Heart right ventricle (tissue), 16 donors: ENCODE results near the gene BTN2A1. TPM values are rescaled to one million over a fixed set of nuclear protein-coding genes. Genes with fewer than 3 reads are reported as not detected.
A peak's percentile ranks its signal among the peaks of the same experiment; 100 is the strongest.
"Not testable (repeated sequence)": the region's sequence is repeated elsewhere in the genome, so short reads cannot be mapped to it uniquely, and the experiment has no call there.

Source experiments
- ATAC-seq, 8 donors: fragments of 200-7000 bp; cut with Tn5 transposase; one replicate each; pipeline ENCODE4 v1.9.1; 2020; ENCODE audit warnings: mild to moderate bottlenecking in 8 of 8, moderate library complexity in 8 of 8, moderate number of reproducible peaks in 1 of 8
- DNase-seq, 2 donors: peaks; one replicate each; pipeline ENCODE4 v3.0.0-alpha.2; 2020
- H3K27ac ChIP-seq, 10 donors: fragments of 200-600 bp; sonication (generic) in 2 of 10; one replicate each; pipeline versions ENCODE4 v1.5.0 to v1.8.0; 2020 to 2022; ENCODE audit warnings: mild to moderate bottlenecking in 3 of 10
- H3K27me3 ChIP-seq, 7 donors: fragments of 200-600 bp; one replicate each; pipeline ENCODE4 v1.8.0; 2021 to 2022; ENCODE audit warnings: mild to moderate bottlenecking in 2 of 7
- H3K36me3 ChIP-seq, 9 donors: fragments of 200-600 bp; sonication (generic) in 1 of 9; one replicate each; pipeline versions ENCODE4 v1.5.0 to v1.8.0; 2020 to 2022; ENCODE audit warnings: mild to moderate bottlenecking in 2 of 9
- H3K4me1 ChIP-seq, 9 donors: fragments of 200-600 bp; sonication (generic) in 1 of 9; one replicate each; pipeline versions ENCODE4 v1.5.0 to v1.8.0; 2020 to 2022; ENCODE audit warnings: mild to moderate bottlenecking in 4 of 9
- H3K4me3 ChIP-seq, 10 donors: fragments of 200-600 bp; sonication (generic) in 2 of 10; one replicate each; pipeline versions ENCODE4 v1.5.0 to v1.8.0; 2020 to 2022; ENCODE audit warnings: mild to moderate bottlenecking in 7 of 10, moderate library complexity in 2 of 10
- H3K9me3 ChIP-seq, 11 donors: fragments of 200-600 bp in 10 of 11; sonication (generic) in 2 of 11; one replicate each; pipeline versions ENCODE4 v1.5.0 to v1.8.0; 2013 to 2022; ENCODE audit warnings: mild to moderate bottlenecking in 2 of 11, control low read depth in 1 of 11, moderate library complexity in 1 of 11
- CTCF ChIP-seq, 9 donors: fragments of 200-600 bp; sonication (generic) in 2 of 9; IDR thresholded peaks; one replicate each; pipeline versions ENCODE4 v1.5.0 to v1.8.0; 2021 to 2022; ENCODE audit warnings: antibody characterized with exemption in 9 of 9, mild to moderate bottlenecking in 5 of 9, moderate library complexity in 1 of 9
- WGBS, 2 donors: extraction: QIAGEN DNeasy Blood & Tissue Kit; methylation state at CpG; one replicate each; pipeline ENCODE4 v1.1.7; 2013; ENCODE audit warnings: inconsistent platforms in 1 of 2; 5-methylcytosine and 5-hydroxymethylcytosine counted together
- intact Hi-C, 10 donors: fragments of 100-400 bp; cut with DNase I; formaldehyde crosslinking; loops; one replicate each; pipeline versions ENCODE4 v1.11.1 to v1.14.2; 2022
- polyA plus RNA-seq, 2 donors: library from polyadenylated mRNA; stranded (reverse); fragments of 200-250 nt; gene quantifications; one replicate each; pipeline ENCODE4 v1.2.3, GENCODE V29; 2013
- total RNA-seq, 10 donors: library from RNA; stranded (reverse); fragmentation: NEBNext Ultra II Directional in 3 of 10; extraction: Animal tissue kit (Norgen Biotek cat#: 25700) in 3 of 10; gene quantifications; one replicate each; pipeline versions ENCODE4 v1.2.1 to v1.2.4, GENCODE V29; 2021 to 2023
- donor health status: Arrhythmogenic right ventricular cardiomyopathy.
- donor health status: ischemic (EF 13 %, LVEDD 7.1; RV severe dilation, severe dysfunction).
- donor health status: healthy with polysubstance abuse.
- donor health status: DM: no; HTN: yes; CAD: no.
- donor health status: DM: no; HTN: no; CAD: no.
- donor health status: ischemic (EF 25% LVEDD 6.9; RV normal size, moderate dysfunction).
- donor health status: ischemic (EF 25% LVEDD 5.7; RV mildly dilated, moderate dysfunction).
- donor health status: healthy.
- donor health status: DM: yes; HTN: yes; CAD: no.
- donor health status: Ischemic cardiomyopathy.
- donor health status: ischemic (EF 35%, LVEDD 5.7; RV mildly dilated, moderate dysfunction).
- donor health status: nonischemic (EF 11% LVEDD 7.7; RV severe dilation, severe dysfunction).
- donor health status: DM: yes; HTN: yes; CAD: no.
- donor health status: PGD.
- donor health status: ischemic (EF 29% LVEDD 5.4; RV normal size, mild dysfunction).
- donor health status: nonischemic (EF 23%, LVEDD 6.1; RV moderate dilation, normal function).

The BTN2A1 gene
- total and polyA plus RNA-seq, 12 donors = 9.7 to 19.9 (median 15.5) TPM

DNA sequence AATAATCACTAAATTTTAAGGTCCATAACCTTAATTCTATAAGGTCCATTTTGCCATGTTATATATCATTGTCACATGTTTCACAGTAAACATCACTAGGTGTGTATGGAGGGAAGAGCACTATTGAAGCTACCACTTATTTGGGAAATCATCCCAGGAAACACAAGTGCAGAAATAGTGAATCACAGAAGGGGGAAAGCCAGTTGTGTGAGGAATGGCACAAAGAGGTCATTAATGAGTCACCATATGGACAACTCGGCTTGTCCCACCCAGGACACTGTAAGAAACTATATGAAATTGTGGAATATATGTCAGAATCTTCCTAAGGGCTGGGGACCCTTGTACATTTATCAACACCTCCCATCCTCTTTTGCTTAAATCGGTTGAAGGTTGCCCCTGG is 42.0 kb upstream of the BTN2A1 start:
- Histone ChIP-seq H3K4me1 (peaks cover 0 to 9% (median 4%) of the 10 kb centered on the region in 9 donors), H3K27me3 (no peaks in the 10 kb centered on the region), H3K9me3 (peaks cover 0 to 21% (median 0%) of the 10 kb centered on the region in 11 donors), H3K27ac (no peak overlapping the region), H3K4me3 (no peak overlapping the region), H3K36me3 (peaks cover 0 to 45% (median 8%) of the 10 kb centered on the region in 9 donors)
- intact Hi-C loops = no loop called here
- DNase-seq (no peak), ATAC-seq (no peak)
- WGBS, 2 donors = 93 to 94% methylated on average over 2 of the region's 2 CpGs
- TF ChIP-seq CTCF (IDR thresholded peaks at IDR 0.05) = no peak

GRCh38 chr6:26416288-26416687 is 41.5 kb upstream of the BTN2A1 start:
- DNase-seq = no peak
- TF ChIP-seq CTCF (IDR thresholded peaks at IDR 0.05) = no peak

GRCh38 chr6:26418077-26418476 is 39.7 kb upstream of the BTN2A1 start:
- peaks cover 0 to 22% (median 0%) of the 10 kb centered on the region in 9 donors for H3K36me3 ChIP-seq
- H3K4me1 ChIP-seq = peaks cover 0 to 23% (median 15%) of the 10 kb centered on the region in 9 donors
- H3K27ac ChIP-seq, H3K27me3 ChIP-seq, ATAC-seq, H3K4me3 ChIP-seq, intact Hi-C loops, DNase-seq: not testable (repeated sequence)
- 99% methylated on average over 2 of the region's 2 CpGs for WGBS, 2 donors
- peaks cover 0 to 21% (median 0%) of the 10 kb centered on the region in 11 donors for H3K9me3 ChIP-seq

More at GRCh38 chr6:26416288-26416687, 41.5 kb upstream of the BTN2A1 start:
- no peak for ATAC-seq
- H3K36me3 ChIP-seq = peaks cover 0 to 40% (median 4%) of the 10 kb centered on the region in 9 donors
- H3K4me3 ChIP-seq = no peak overlapping the region
- WGBS, 2 donors = 100% methylated on average over 1 of the region's 1 CpG
- intact Hi-C loops = no loop called here
- no peaks in the 10 kb centered on the region for H3K27me3 ChIP-seq
- peaks cover 0 to 11% (median 6%) of the 10 kb centered on the region in 9 donors for H3K4me1 ChIP-seq
- H3K9me3 ChIP-seq = peaks cover 0 to 21% (median 0%) of the 10 kb centered on the region in 11 donors
- no peak overlapping the region for H3K27ac ChIP-seq

DNA sequence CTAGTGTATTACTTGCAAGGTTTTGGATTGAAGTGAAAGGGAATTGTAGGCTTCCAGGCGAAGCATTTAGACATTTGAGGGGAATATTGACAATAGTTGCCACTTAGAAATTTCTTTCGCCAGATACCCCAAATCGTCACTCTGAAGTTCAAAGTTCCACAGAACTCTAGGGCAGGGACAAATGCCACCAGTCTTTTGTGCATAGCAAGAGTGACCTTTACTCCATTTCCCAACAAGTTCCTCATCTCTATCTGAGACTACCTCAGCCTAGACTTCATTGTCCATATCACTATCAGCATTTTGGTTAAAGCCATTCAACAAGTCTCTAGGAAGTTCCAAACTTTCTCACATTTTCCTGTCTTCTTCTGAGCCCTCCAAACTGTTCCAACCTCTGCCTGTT is 39.0 kb upstream of the BTN2A1 start:
- H3K27ac ChIP-seq, ATAC-seq, DNase-seq, H3K27me3 ChIP-seq, intact Hi-C loops, H3K4me3 ChIP-seq: not testable (repeated sequence)
- peaks cover 0 to 29% (median 16%) of the 10 kb centered on the region in 9 donors for H3K4me1 ChIP-seq
- peaks cover 0 to 21% (median 0%) of the 10 kb centered on the region in 11 donors for H3K9me3 ChIP-seq
- WGBS, 2 donors = 97 to 98% methylated on average over 3 of the region's 3 CpGs
- peaks cover 0 to 15% (median 0%) of the 10 kb centered on the region in 9 donors for H3K36me3 ChIP-seq

- intact Hi-C loops = no loop called here
- Histone ChIP-seq H3K9me3 (peaks cover 0 to 21% (median 0%) of the 10 kb centered on the region in 11 donors), H3K27me3 (no peaks in the 10 kb centered on the region), H3K4me1 (peaks cover 0 to 48% (median 27%) of the 10 kb centered on the region in 9 donors), H3K4me3 (peak overlapping the region in 9 of 10 donors; percentile 48 to 90 (median 66)), H3K27ac (peak overlapping the region in 9 of 10 donors; percentile 72 to 94 (median 84)), H3K36me3 (peaks cover 0 to 16% (median 0%) of the 10 kb centered on the region in 9 donors)
- DNase-seq (peak; percentile 13 to 25), ATAC-seq (peak in 7 of 8 donors; percentile 19 to 43 (median 30))
- peak in 7 of 9 donors; percentile 24 to 52 (median 32) for TF ChIP-seq CTCF (IDR thresholded peaks at IDR 0.05)
- 33 to 34% methylated on average over 4 of the region's 4 CpGs for WGBS, 2 donors
These were observed 37.0 kb upstream of the BTN2A1 start for GRCh38 chr6:26420688-26421171.
